ENCODE data around the gene BTBD7.
"Not testable (repeated sequence)": the region's sequence is repeated elsewhere in the genome, so short reads cannot be mapped to it uniquely, and the experiment has no call there.

The BTBD7 gene

GRCh38 chr14:93332853-93333630 is at the start of gene BTBD7:
BTBD7 (minus strand) TSS chr14:93333036; CDS start chr14:93296051, 36,985 bp downstream.
- peak; percentile 91 for DNase-seq

GRCh38 chr14:93381644-93382043 is 48.8 kb upstream of the BTBD7 start:
- DNase-seq: no peak

GRCh38 chr14:93379831-93380230 is 47.0 kb upstream of the BTBD7 start:
- DNase-seq: no peak

- no peak for DNase-seq
Measured at GRCh38 chr14:93375673-93376156, 42.9 kb upstream of the BTBD7 start.

- DNase-seq: no peak
Measured at GRCh38 chr14:93369713-93370266, 37.0 kb upstream of the BTBD7 start.

GRCh38 chr14:93368996-93369712 is 36.3 kb upstream of the BTBD7 start:
- no peak for DNase-seq

- DNase-seq: not testable (repeated sequence)
Measured at GRCh38 chr14:93354873-93355272, 22.0 kb upstream of the BTBD7 start.

- no peak for DNase-seq
Measured at GRCh38 chr14:93348292-93348691, 15.5 kb upstream of the BTBD7 start.

GRCh38 chr14:93347850-93348249 is 15.0 kb upstream of the BTBD7 start:
- no peak for DNase-seq

- no peak for DNase-seq
Measured at GRCh38 chr14:93346926-93347721, 14.3 kb upstream of the BTBD7 start, which contains the start of gene COX8C. COX8C (plus strand) TSS chr14:93347182; CDS start chr14:93347269, 87 bp downstream.

GRCh38 chr14:93343797-93344196 is 11.0 kb upstream of the BTBD7 start:
- peak; percentile 65 for DNase-seq

- DNase-seq: no peak
Measured at GRCh38 chr14:93343266-93343665, 10.4 kb upstream of the BTBD7 start.

- no peak for DNase-seq
Measured at GRCh38 chr14:93337884-93338283, 5.0 kb upstream of the BTBD7 start.

GRCh38 chr14:93337143-93337753 is 4.4 kb upstream of the BTBD7 start:
- DNase-seq: no peak

GRCh38 chr14:93333631-93334103 is 831 bp upstream of the BTBD7 start:
- no peak for DNase-seq

- DNase-seq: peak; percentile 50
Measured at GRCh38 chr14:93332397-93332852, 411 bp downstream of the BTBD7 start.

GRCh38 chr14:93331728-93332396 is 974 bp downstream of the BTBD7 start:
- DNase-seq: no peak

- DNase-seq: no peak
Measured at GRCh38 chr14:93331002-93331727, 1.7 kb downstream of the BTBD7 start.

GRCh38 chr14:93330609-93331000 is 2.2 kb downstream of the BTBD7 start:
- DNase-seq: no peak

GRCh38 chr14:93329965-93330608 is 2.7 kb downstream of the BTBD7 start:
- DNase-seq: no peak

Data from NCI-H748 treated with DMSO at 0.1 percent for 48 hours (cell line).